ENCODE data around the gene MALT1.

The MALT1 gene

GRCh38 chr18:58780045-58780444 lies 108.8 kb downstream of the MALT1 start:
- no peak for DNase-seq

GRCh38 chr18:58781627-58782194 lies 110.4 kb downstream of the MALT1 start:
- DNase-seq, result peak; percentile 81

GRCh38 chr18:58784601-58785137 lies 113.4 kb downstream of the MALT1 start:
- DNase-seq, result no peak

GRCh38 chr18:58785171-58785805 lies 114.0 kb downstream of the MALT1 start:
- DNase-seq, result no peak

DNA sequence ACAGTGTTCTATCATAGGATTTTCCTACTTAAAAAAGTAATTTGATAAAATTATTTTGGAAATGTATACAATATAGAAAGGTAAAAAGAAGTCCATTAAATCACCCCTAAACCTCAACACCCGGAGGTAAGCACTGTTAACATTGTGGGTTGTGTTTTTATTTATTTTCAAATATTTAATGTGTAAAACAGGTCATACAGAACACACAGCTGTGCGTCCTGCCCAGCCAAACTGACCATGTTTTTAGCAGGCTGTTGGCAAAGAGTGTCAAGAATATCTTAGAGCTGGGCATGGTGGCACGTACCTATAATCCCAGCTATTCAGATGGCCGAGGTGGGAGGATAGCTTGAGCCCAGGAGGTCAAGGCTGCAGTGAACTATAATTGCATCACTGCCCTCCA lies 114.6 kb downstream of the MALT1 start:
- no peak for DNase-seq

DNA sequence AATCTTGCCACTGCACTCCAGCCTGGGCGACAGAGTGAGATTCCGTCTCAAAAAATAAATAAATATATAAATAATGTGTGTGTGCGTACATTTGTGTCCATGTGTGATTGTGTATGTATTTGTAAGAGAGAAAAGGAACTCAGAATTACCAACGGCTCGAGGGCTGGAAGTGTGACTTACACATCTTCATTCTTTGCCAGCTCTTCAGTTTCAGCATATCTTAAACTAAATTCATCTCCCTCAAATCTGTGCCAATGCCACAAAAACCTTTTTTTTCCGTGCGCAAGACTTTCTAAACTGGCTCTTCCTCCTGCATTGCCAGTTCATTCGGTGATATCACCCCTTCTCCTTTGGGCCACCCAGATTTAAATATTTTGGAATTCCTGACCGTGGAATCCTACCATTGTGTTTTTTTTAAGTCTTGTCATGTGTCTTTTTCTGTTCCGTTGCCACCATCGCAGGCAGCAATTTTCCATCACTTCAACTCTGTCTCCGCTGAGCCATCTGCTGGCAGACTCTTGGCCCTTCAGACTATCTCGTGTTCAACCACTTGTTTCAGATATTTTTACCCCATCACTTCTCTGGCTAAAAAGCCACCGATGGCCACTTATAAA lies 116.4 kb downstream of the MALT1 start:
- no peak for DNase-seq

DNA sequence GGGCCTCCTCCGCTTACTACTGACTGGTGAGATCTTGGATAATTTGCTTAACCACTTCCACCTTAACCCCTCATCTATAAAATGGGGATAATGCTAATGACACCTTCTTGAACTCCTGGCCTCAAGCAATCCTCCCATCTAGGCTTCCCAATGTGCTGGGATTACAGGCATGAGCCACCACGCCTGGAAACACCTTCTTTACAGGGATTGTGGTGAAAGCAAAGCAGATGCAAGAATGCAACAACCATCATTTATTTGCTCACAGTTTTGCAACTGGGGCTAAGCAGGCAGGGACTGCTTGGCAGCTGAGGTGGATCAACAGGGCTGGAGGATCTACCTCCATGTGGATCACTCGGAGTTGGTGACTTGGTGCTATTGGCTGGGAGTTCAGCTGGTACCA lies 117.2 kb downstream of the MALT1 start:
- no peak for DNase-seq

GRCh38 chr18:58788971-58789875 lies 118.0 kb downstream of the MALT1 start:
- no peak for DNase-seq

GRCh38 chr18:58789876-58790240 lies 118.6 kb downstream of the MALT1 start:
- no peak for DNase-seq

GRCh38 chr18:58792086-58792485 lies 120.8 kb downstream of the MALT1 start:
- no peak for DNase-seq

DNA sequence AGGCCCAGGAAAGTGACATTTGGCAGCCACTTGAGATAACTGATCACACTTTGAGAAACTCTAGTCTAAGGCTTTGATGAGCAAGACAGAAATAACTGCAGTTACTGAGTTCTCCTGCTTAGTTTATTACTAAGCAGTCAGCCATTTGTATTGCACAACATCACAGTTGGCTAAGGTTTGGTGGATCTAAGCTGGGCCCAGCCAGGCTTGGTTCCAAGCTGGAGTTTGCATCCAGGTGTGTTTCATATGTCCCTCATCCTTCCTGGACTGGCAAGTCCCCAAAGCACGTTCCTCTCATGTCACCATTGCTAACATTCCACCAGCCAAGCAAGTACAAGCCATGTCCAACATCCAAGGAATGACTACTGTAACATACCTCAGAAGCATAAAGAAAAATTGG lies 122.1 kb downstream of the MALT1 start:
- DNase-seq, result no peak

DNA sequence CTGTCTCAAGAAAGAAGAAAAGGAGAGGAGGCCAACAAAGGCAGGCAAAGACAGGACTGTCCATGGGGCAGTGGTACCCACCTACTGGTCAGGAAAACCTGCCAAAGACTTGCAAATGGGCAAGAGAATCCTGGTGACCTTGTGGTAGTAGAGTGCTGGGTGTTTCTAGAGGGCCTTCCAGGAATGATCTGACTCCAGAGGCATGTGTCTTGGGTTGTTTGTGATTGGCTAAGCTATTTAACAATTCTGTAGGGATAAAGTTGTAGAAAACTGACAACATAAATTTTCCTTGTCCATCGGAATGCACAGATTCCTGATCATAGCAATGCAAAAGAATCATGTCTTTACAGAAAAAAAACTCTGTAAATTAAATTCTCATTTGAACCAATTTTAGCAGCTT lies 125.0 kb downstream of the MALT1 start:
- no peak for DNase-seq

GRCh38 chr18:58800582-58800981 lies 129.3 kb downstream of the MALT1 start:
- DNase-seq, result no peak

DNA sequence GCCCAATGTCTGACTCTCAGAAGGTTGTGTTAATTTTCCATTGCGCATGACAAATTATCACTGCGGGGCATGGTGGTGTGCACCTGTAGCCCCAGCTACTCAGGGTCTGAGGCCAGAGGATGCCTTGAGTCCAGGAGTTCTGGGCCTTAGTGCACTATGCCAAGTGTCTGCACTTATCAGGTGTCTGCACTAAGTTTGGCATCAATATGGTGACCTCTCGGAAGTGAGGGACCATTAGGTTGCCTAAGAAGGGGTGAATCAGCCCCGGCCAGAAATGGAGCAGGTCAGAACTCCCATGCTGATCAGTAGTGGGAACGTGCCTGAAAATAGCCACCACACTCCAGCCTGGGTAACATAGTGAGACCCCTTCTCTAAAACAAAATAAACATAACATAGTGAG lies 131.7 kb downstream of the MALT1 start:
- no peak for DNase-seq

GRCh38 chr18:58803978-58804377 lies 132.7 kb downstream of the MALT1 start:
- no peak for DNase-seq

Measured in activated CD4-positive, alpha-beta T cell treated with anti-CD3 and anti-CD28 coated beads for 48 hours (primary cell).